ENCODE results near the gene NUCKS1. TPM values are rescaled to one million over a fixed set of nuclear protein-coding genes. Genes with fewer than 3 reads are reported as not detected.

NUCKS1 gene
- total RNA-seq, 1 donor from 2014 or later: 245 TPM

DNA sequence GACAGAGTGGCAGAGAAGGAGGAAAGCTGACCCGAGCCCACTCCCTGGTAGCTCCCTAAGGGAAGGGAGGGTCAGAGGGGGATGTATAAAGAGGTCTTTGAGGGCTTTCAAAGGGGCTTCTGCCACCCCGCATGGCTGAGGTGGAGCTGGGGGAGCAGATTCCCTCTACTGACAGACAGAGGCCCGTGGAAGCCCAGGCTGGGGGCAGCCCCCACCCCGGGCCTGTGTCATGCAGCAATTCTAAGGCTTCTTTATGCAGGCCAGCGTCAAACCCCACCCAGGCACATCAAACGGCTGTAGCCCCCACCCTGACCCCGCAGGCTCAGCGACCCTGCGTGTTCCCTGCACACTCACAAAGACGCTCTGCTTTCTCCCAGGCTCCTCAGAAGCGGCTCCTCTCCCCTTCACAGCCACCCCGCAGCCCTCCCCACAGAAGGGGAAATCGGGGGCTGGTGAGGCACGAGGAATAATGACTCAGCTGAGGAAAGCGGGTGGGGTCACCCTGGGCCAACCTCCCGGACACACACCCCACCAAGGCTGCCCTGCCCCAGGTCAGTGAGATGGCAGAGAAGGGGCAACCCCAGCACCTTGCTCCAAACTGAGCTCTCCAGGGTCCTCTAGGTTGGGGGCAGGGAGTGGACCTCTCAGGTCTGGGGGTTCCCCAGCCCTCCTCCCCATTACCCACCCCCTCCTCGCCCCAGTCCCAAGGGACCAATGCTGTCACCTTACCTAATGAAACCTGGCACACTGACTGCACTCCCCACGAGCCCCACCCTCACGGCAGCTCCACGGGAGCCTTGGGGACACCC, 80.4 kb downstream of the NUCKS1 start:
- H3K27ac Mint-ChIP-seq: peak overlapping the region; percentile 19

GRCh38 chr1:205668951-205669340, 81.0 kb downstream of the NUCKS1 start:
- Mint-ChIP-seq H3K9me3 (ENCODE audit: low read depth) (no peaks in the 10 kb centered on the region), H3K4me1 (ENCODE audit: low read depth) (peaks cover 39% of the 10 kb centered on the region), H3K36me3 (ENCODE audit: insufficient read depth) (peaks cover 1% of the 10 kb centered on the region), H3K27me3 (no peaks in the 10 kb centered on the region), H3K27ac (peak overlapping the region; percentile 19), H3K4me3 (ENCODE audit: low read depth) (peak overlapping the region; percentile 29)
- no peak for DNase-seq (ENCODE audit: low spot score, unreplicated experiment)
- TF ChIP-seq CTCF (IDR thresholded peaks at IDR 0.05; ENCODE audit: unreplicated experiment): no peak

More for the DNA sequence above, 80.4 kb downstream of the NUCKS1 start:
- Mint-ChIP-seq H3K9me3 (ENCODE audit: low read depth) (no peaks in the 10 kb centered on the region), H3K36me3 (ENCODE audit: insufficient read depth) (no peaks in the 10 kb centered on the region), H3K4me1 (ENCODE audit: low read depth) (peaks cover 39% of the 10 kb centered on the region), H3K27me3 (no peaks in the 10 kb centered on the region), H3K4me3 (ENCODE audit: low read depth) (peak overlapping the region; percentile 29)
- no peak for DNase-seq (ENCODE audit: low spot score, unreplicated experiment)
- TF ChIP-seq CTCF (IDR thresholded peaks at IDR 0.05; ENCODE audit: unreplicated experiment): no peak

DNA sequence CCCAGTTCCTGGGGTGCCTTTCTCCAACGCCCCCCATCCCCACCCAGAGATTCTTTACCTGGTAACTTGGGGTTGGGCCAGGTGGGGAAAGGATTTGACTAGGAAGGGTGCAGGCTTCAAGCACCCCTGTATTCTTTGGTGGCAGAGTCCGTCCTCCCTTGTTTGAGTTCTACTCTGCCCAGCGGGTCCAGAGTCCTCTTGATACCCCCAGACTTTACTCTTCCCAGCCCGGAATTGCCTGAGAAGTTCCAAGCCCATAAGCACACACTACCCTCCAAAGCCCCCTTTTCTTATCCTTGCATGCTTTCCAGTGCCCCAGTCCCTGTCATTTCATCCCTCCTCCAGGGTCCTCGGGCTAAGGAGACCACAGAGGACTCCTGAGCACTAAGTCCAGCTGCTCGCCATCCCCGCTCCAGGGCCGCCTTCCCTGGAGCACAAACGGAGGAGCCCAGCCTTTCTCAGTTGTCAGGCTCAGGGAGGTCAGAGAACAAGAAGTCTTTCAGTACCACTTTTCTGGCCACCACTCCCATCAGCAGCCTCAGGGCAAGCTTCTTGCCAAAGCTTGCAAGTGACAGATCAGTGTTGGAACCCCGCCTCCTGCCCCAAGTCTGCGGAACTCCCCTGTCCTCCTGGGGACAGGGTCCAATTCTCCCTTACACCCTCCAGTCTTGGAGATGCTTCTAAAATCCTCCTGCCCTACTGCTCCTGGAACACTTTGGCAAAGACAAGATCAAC, 81.9 kb downstream of the NUCKS1 start:
- Mint-ChIP-seq H3K4me1 (ENCODE audit: low read depth) (peaks cover 39% of the 10 kb centered on the region), H3K27me3 (no peaks in the 10 kb centered on the region), H3K27ac (no peak overlapping the region), H3K36me3 (ENCODE audit: insufficient read depth) (peaks cover 1% of the 10 kb centered on the region), H3K9me3 (ENCODE audit: low read depth) (no peaks in the 10 kb centered on the region), H3K4me3 (ENCODE audit: low read depth) (no peak overlapping the region)
- TF ChIP-seq CTCF (IDR thresholded peaks at IDR 0.05; ENCODE audit: unreplicated experiment): no peak
- no peak for DNase-seq (ENCODE audit: low spot score, unreplicated experiment)

- Mint-ChIP-seq H3K4me3 (ENCODE audit: low read depth) (no peak overlapping the region), H3K4me1 (ENCODE audit: low read depth) (peaks cover 28% of the 10 kb centered on the region), H3K9me3 (ENCODE audit: low read depth) (no peaks in the 10 kb centered on the region), H3K27ac (no peak overlapping the region), H3K36me3 (ENCODE audit: insufficient read depth) (peaks cover 5% of the 10 kb centered on the region), H3K27me3 (no peaks in the 10 kb centered on the region)
- TF ChIP-seq CTCF (IDR thresholded peaks at IDR 0.05; ENCODE audit: unreplicated experiment): no peak
- no peak for DNase-seq (ENCODE audit: low spot score, unreplicated experiment)
Observed at GRCh38 chr1:205666372-205667166, 83.4 kb downstream of the NUCKS1 start.
